Measurements from ENCODE around the gene NOS1AP.
"Not testable (repeated sequence)": the region's sequence is repeated elsewhere in the genome, so short reads cannot be mapped to it uniquely, and the experiment has no call there.

NOS1AP gene

DNA sequence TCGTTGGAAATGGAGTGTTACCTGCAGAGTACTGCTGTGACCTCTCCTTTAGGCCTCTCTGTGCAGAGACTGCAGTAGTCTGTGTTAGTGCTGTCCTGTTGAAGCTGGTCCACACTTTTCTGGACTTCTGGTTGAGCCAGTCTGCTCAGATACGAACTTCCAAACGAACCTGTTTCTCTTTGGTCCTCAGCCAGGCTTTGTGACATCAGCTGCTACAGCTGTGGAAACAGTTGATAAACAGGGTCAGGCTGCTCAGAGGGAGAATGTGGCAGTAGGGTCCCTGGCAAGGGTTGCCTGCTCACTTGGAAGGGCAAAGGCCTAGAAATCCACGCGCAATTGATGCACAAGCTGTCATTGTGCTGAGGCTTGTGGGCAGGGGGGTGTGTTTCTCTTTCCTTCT lies 98.8 kb downstream of the NOS1AP start:
- no peak for DNase-seq (ENCODE audit: extremely low read depth, insufficient read length)
- TF ChIP-seq, protein P1, sequence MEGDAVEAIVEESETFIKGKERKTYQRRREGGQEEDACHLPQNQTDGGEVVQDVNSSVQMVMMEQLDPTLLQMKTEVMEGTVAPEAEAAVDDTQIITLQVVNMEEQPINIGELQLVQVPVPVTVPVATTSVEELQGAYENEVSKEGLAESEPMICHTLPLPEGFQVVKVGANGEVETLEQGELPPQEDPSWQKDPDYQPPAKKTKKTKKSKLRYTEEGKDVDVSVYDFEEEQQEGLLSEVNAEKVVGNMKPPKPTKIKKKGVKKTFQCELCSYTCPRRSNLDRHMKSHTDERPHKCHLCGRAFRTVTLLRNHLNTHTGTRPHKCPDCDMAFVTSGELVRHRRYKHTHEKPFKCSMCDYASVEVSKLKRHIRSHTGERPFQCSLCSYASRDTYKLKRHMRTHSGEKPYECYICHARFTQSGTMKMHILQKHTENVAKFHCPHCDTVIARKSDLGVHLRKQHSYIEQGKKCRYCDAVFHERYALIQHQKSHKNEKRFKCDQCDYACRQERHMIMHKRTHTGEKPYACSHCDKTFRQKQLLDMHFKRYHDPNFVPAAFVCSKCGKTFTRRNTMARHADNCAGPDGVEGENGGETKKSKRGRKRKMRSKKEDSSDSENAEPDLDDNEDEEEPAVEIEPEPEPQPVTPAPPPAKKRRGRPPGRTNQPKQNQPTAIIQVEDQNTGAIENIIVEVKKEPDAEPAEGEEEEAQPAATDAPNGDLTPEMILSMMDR (IDR thresholded peaks at IDR 0.05; ENCODE audit: insufficient read depth, low read length, poor library complexity, severe bottlenecking): no peak
- H3K36me3 ChIP-seq (ENCODE audit: control insufficient read depth, insufficient read depth, low read length): no peaks in the 10 kb centered on the region
- H3K4me3 ChIP-seq (replicated peaks; ENCODE audit: low read depth, low read length): no peak overlapping the region
- H3K27me3 ChIP-seq (replicated peaks; ENCODE audit: control insufficient read depth, insufficient read depth, low read length): no peaks in the 10 kb centered on the region; the same call in none of the 2 replicates

GRCh38 chr1:162169031-162169790 lies 99.7 kb downstream of the NOS1AP start:
- TF ChIP-seq, protein P1 (IDR thresholded peaks at IDR 0.05; ENCODE audit: insufficient read depth, low read length, poor library complexity, severe bottlenecking): no peak
- Histone ChIP-seq H3K27me3 (replicated peaks; ENCODE audit: control insufficient read depth, insufficient read depth, low read length) (no peaks in the 10 kb centered on the region; the same call in none of the 2 replicates), H3K36me3 (ENCODE audit: control insufficient read depth, insufficient read depth, low read length) (no peaks in the 10 kb centered on the region), H3K4me3 (replicated peaks; ENCODE audit: low read depth, low read length) (no peak overlapping the region)
- DNase-seq (ENCODE audit: extremely low read depth, insufficient read length): no peak

GRCh38 chr1:162171111-162171510 lies 101.6 kb downstream of the NOS1AP start:
- TF ChIP-seq, protein P1 (IDR thresholded peaks at IDR 0.05; ENCODE audit: insufficient read depth, low read length, poor library complexity, severe bottlenecking): no peak
- DNase-seq (ENCODE audit: extremely low read depth, insufficient read length): no peak
- Histone ChIP-seq H3K4me3 (replicated peaks; ENCODE audit: low read depth, low read length) (no peak overlapping the region), H3K36me3 (ENCODE audit: control insufficient read depth, insufficient read depth, low read length) (no peaks in the 10 kb centered on the region), H3K27me3 (replicated peaks; ENCODE audit: control insufficient read depth, insufficient read depth, low read length) (no peaks in the 10 kb centered on the region; the same call in none of the 2 replicates)

DNA sequence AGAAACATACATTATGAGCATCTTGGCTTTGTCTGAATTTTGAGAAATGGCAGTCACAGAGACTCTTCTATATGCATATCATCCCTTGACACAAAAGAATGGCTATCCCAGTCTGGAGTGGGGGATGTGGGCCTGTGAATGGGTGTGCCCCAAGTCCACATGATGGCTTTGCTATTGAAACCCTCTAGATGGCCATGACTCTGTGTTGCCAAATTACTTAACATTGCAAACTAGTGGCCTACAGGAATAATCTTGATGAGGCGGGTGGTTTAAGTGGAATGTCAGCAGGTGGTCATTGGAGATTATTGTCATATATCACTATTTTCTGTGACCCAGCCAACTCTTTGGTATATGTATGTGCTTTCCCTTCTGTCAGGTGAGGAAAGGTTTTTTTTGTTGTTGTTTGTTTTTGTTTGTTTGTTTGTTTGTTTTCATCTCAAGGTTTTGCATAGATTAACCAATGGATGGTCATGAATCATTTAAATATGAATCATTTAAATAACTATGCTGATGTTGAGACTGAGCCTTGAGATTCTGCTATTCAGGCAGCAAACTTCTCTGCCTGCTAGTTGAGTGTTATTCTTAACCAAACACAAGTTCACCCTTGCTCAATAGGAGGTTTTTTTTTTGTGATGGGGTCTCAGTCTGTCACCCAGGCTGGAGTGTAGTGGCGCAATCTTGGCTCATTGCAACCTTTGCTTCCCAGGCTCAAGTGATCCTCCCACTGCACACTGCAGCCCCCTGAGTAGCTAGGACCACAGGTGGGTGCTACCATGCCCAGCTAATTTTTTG lies 103.0 kb downstream of the NOS1AP start:
- Histone ChIP-seq H3K4me3 (replicated peaks; ENCODE audit: low read depth, low read length) (no peak overlapping the region), H3K27me3 (replicated peaks; ENCODE audit: control insufficient read depth, insufficient read depth, low read length) (no peaks in the 10 kb centered on the region; the same call in none of the 2 replicates), H3K36me3 (ENCODE audit: control insufficient read depth, insufficient read depth, low read length) (no peaks in the 10 kb centered on the region)
- no peak for DNase-seq (ENCODE audit: extremely low read depth, insufficient read length)
- TF ChIP-seq, protein P1 (IDR thresholded peaks at IDR 0.05; ENCODE audit: insufficient read depth, low read length, poor library complexity, severe bottlenecking): no peak

DNA sequence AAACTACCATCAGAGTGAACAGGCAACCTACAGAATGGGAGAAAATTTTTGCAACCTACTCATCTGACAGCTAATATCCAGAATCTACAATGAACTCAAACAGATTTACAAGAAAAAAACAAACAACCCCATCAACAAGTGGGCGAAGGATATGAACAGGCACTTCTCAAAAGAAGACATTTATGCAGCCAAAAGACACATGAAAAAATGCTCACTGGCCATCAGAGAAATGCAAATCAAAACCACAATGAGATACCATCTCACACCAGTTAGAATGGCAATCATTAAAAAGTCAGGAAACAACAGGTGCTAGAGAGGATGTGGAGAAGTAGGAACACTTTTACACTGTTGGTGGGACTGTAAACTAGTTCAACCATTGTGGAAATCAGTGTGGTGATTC lies 104.1 kb downstream of the NOS1AP start:
- DNase-seq (ENCODE audit: extremely low read depth, insufficient read length); H3K36me3 ChIP-seq (ENCODE audit: control insufficient read depth, insufficient read depth, low read length); H3K27me3 ChIP-seq (replicated peaks; ENCODE audit: control insufficient read depth, insufficient read depth, low read length); H3K4me3 ChIP-seq (replicated peaks; ENCODE audit: low read depth, low read length): not testable (repeated sequence)

DNA sequence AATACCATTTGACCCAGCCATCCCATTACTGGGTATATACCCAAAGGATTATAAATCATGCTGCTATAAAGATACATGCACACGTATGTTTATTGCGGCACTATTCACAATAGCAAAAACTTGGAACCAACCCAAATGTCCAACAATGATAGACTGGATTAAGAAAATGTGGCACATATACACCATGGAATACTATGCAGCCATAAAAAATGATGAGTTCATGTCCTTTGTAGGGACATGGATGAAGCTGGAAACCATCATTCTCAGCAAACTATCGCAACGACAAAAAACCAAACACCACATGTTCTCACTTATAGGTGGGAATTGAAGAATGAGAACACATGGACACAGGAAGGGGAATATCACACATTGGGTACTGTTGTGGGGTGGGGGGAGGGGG lies 104.5 kb downstream of the NOS1AP start:
- not testable (repeated sequence) for H3K27me3 ChIP-seq (replicated peaks; ENCODE audit: control insufficient read depth, insufficient read depth, low read length); H3K4me3 ChIP-seq (replicated peaks; ENCODE audit: low read depth, low read length); H3K36me3 ChIP-seq (ENCODE audit: control insufficient read depth, insufficient read depth, low read length); DNase-seq (ENCODE audit: extremely low read depth, insufficient read length)
